Embryonic facial prominence (tissue), 1 donor: ENCODE data around the gene CTXND2.

Experiments
- DNase-seq: peaks from one replicate; pipeline ENCODE4 v3.0.0-alpha.2; 2016; ENCODE audit errors: extremely low spot score

Gene CTXND2

DNA sequence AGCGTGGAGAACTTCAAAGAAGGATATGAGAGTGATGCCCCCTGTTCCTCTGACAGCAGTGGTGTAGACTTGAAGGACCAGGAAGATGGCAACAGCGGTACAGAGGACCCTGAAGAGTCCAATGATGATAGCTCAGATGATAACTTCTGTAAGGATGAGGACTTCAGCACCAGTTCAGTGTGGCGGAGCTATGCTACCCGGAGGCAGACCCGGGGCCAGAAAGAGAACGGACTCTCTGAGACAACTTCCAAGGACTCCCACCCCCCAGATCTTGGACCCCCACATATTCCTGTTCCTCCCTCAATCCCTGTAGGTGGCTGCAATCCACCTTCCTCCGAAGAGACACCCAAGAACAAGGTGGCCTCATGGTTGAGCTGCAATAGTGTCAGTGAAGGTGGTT is 73.7 kb downstream of the CTXND2 start:
- DNase-seq: no peak

DNA sequence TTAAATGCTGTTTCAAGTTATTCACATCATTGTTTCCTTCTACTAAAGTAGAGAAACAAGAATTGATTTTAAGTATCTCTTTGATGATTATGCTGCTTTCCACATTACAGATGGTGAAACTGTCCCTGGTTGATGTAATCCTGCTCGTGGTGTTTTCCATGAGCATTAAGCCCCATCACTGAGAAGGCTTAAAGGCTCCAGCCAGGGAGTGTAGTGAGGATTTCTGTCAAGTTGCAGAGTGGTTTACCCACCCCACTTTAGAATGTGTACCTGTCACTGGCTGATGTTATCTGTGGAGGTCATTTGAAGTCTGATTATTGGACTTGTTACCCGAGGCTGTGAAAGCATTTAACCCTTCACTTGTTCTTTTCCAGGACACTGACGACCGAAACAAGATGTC is 74.8 kb downstream of the CTXND2 start:
- DNase-seq: no peak
